ENCODE data around the gene TIA1. TPM values are rescaled to one million over a fixed set of nuclear protein-coding genes. Genes with fewer than 3 reads are reported as not detected.
A peak's percentile ranks its signal among the peaks of the same experiment; 100 is the strongest.
"Not testable (repeated sequence)": the region's sequence is repeated elsewhere in the genome, so short reads cannot be mapped to it uniquely, and the experiment has no call there.

Gene TIA1
- total and polyA plus RNA-seq, 2 donors (not counting 1 experiment from before 2014, with no cell fraction given): 64.5 to 138 TPM

GRCh38 chr2:70182689-70183088, 65.7 kb downstream of the TIA1 start:
- Histone ChIP-seq H3K4me1 (ENCODE audit: control insufficient read depth, extremely low read depth, insufficient read depth, low read length) (no peaks in the 10 kb centered on the region), H3K9ac (ENCODE audit: insufficient read depth, low read length) (no peak overlapping the region), H3K9me3 (ENCODE audit: control insufficient read depth, insufficient read depth, low read depth, low read length) (no peaks in the 10 kb centered on the region), H3K79me2 (ENCODE audit: control insufficient read depth, insufficient read depth, low read length) (no peaks in the 10 kb centered on the region), H3K27me3 (ENCODE audit: control insufficient read depth, insufficient read depth, low read length) (no peaks in the 10 kb centered on the region), H3K4me3 (replicated peaks in 1 of 4; ENCODE audit: control extremely low read depth in 1 of 4, insufficient read depth in 1 of 4, low read depth in 3 of 4, low read length in 4 of 4) (no peak overlapping the region), H4K20me1 (ENCODE audit: control insufficient read depth, extremely low read depth, insufficient read depth, low read length) (no peaks in the 10 kb centered on the region), H3K4me2 (ENCODE audit: extremely low read depth, insufficient read depth, low read length) (no peak overlapping the region), H2AFZ (ENCODE audit: low read length) (no peak overlapping the region), H3K36me3 (ENCODE audit: control insufficient read depth, insufficient read depth, low read length) (no peaks in the 10 kb centered on the region), H3K27ac (ENCODE audit: insufficient read depth, low read length) (no peak overlapping the region)
- TF ChIP-seq, protein P1, sequence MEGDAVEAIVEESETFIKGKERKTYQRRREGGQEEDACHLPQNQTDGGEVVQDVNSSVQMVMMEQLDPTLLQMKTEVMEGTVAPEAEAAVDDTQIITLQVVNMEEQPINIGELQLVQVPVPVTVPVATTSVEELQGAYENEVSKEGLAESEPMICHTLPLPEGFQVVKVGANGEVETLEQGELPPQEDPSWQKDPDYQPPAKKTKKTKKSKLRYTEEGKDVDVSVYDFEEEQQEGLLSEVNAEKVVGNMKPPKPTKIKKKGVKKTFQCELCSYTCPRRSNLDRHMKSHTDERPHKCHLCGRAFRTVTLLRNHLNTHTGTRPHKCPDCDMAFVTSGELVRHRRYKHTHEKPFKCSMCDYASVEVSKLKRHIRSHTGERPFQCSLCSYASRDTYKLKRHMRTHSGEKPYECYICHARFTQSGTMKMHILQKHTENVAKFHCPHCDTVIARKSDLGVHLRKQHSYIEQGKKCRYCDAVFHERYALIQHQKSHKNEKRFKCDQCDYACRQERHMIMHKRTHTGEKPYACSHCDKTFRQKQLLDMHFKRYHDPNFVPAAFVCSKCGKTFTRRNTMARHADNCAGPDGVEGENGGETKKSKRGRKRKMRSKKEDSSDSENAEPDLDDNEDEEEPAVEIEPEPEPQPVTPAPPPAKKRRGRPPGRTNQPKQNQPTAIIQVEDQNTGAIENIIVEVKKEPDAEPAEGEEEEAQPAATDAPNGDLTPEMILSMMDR (conservative IDR thresholded peaks at IDR 0.05 in 1 of 2, IDR thresholded peaks at IDR 0.05 in 1 of 2; ENCODE audit: low read depth in 1 of 2, low read length in 2 of 2): no peak
- no peak for TF ChIP-seq EZH2 (IDR thresholded peaks at IDR 0.05; ENCODE audit: low read length, missing control alignments)
- no peak for DNase-seq (ENCODE audit: low read depth in 2 of 2)

DNA sequence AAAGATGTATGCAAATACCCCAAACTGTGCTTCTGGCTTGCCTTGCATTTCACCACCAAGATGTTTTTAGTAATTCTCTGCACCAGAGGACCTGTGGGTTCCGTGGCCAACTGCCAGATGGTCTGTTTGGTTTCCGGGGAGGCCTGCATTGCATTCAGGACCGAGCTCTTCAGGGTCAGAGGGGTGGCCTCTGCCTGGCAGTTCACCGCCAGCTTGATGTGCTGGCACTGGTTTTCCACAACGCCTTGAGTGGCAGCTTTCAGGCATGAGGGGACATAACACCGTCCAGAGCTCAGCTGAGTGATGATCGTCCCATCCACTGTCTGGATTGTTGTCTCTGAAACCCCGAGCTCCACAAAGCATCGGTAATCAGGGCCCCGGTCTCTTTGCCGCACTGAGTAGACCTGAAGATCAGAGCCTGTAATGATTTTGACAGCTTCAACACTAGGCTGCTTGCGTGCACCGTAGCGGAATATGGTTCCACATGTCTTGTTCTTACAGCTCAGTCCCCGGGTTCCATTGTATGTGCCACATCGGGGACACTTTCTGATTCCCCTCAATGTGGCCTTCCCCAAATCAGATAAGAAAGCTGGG, 67.0 kb downstream of the TIA1 start:
- no peak overlapping the region for H2AFZ ChIP-seq (ENCODE audit: low read length)
- no peaks in the 10 kb centered on the region for H3K36me3 ChIP-seq (ENCODE audit: control insufficient read depth, insufficient read depth, low read length)
- no peak for DNase-seq (ENCODE audit: low read depth in 2 of 2)
- TF ChIP-seq EZH2 (IDR thresholded peaks at IDR 0.05; ENCODE audit: low read length, missing control alignments): no peak
- TF ChIP-seq, protein P1 (conservative IDR thresholded peaks at IDR 0.05 in 1 of 2, IDR thresholded peaks at IDR 0.05 in 1 of 2; ENCODE audit: low read depth in 1 of 2, low read length in 2 of 2): no peak
- H3K79me2 ChIP-seq (ENCODE audit: control insufficient read depth, insufficient read depth, low read length): no peaks in the 10 kb centered on the region
- no peaks in the 10 kb centered on the region for H3K27me3 ChIP-seq (ENCODE audit: control insufficient read depth, insufficient read depth, low read length)
- no peak overlapping the region for H3K27ac ChIP-seq (ENCODE audit: insufficient read depth, low read length)
- H3K9ac ChIP-seq (ENCODE audit: insufficient read depth, low read length): no peak overlapping the region
- H3K9me3 ChIP-seq (ENCODE audit: control insufficient read depth, insufficient read depth, low read depth, low read length): no peaks in the 10 kb centered on the region
- H3K4me2 ChIP-seq (ENCODE audit: extremely low read depth, insufficient read depth, low read length): no peak overlapping the region
- H3K4me3 ChIP-seq (replicated peaks in 1 of 4; ENCODE audit: control extremely low read depth in 1 of 4, insufficient read depth in 1 of 4, low read depth in 3 of 4, low read length in 4 of 4): no peak overlapping the region
- no peaks in the 10 kb centered on the region for H4K20me1 ChIP-seq (ENCODE audit: control insufficient read depth, extremely low read depth, insufficient read depth, low read length)
- H3K4me1 ChIP-seq (ENCODE audit: control insufficient read depth, extremely low read depth, insufficient read depth, low read length): no peaks in the 10 kb centered on the region

DNA sequence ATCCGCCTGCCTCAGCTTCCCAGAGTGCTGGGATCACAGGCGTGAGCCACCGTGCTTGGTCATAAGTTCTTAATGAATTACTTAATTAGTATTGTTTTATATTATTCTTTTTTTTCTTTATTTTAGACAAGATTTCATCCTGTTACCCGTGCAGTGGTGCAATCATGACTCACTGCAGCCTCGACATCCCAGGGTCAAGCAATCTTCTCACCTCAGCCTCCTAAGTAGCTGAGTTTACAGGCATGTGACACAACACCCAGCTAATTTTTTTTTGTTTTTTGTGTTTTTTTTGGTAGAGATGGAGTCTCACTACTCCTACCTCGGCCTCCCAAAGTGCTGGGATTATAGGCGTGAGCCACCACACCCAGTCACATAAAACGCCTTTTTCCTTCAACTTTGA, 74.9 kb downstream of the TIA1 start:
- no peaks in the 10 kb centered on the region for H4K20me1 ChIP-seq (ENCODE audit: control insufficient read depth, extremely low read depth, insufficient read depth, low read length)
- no peaks in the 10 kb centered on the region for H3K79me2 ChIP-seq (ENCODE audit: control insufficient read depth, insufficient read depth, low read length)
- H2AFZ ChIP-seq (ENCODE audit: low read length): no peak overlapping the region
- no peak overlapping the region for H3K9ac ChIP-seq (ENCODE audit: insufficient read depth, low read length)
- no peak overlapping the region for H3K4me3 ChIP-seq (replicated peaks in 1 of 4; ENCODE audit: control extremely low read depth in 1 of 4, insufficient read depth in 1 of 4, low read depth in 3 of 4, low read length in 4 of 4)
- TF ChIP-seq, protein P1 (conservative IDR thresholded peaks at IDR 0.05 in 1 of 2, IDR thresholded peaks at IDR 0.05 in 1 of 2; ENCODE audit: low read depth in 1 of 2, low read length in 2 of 2): no peak
- no peak for TF ChIP-seq EZH2 (IDR thresholded peaks at IDR 0.05; ENCODE audit: low read length, missing control alignments)
- DNase-seq (ENCODE audit: low read depth in 2 of 2): peak in 1 of 2 donors; percentile 33
- no peak overlapping the region for H3K4me2 ChIP-seq (ENCODE audit: extremely low read depth, insufficient read depth, low read length)
- no peaks in the 10 kb centered on the region for H3K27me3 ChIP-seq (ENCODE audit: control insufficient read depth, insufficient read depth, low read length)
- peaks cover 2% of the 10 kb centered on the region for H3K36me3 ChIP-seq (ENCODE audit: control insufficient read depth, insufficient read depth, low read length)
- H3K9me3 ChIP-seq (ENCODE audit: control insufficient read depth, insufficient read depth, low read depth, low read length): no peaks in the 10 kb centered on the region
- H3K27ac ChIP-seq (ENCODE audit: insufficient read depth, low read length): no peak overlapping the region
- no peaks in the 10 kb centered on the region for H3K4me1 ChIP-seq (ENCODE audit: control insufficient read depth, extremely low read depth, insufficient read depth, low read length)

DNA sequence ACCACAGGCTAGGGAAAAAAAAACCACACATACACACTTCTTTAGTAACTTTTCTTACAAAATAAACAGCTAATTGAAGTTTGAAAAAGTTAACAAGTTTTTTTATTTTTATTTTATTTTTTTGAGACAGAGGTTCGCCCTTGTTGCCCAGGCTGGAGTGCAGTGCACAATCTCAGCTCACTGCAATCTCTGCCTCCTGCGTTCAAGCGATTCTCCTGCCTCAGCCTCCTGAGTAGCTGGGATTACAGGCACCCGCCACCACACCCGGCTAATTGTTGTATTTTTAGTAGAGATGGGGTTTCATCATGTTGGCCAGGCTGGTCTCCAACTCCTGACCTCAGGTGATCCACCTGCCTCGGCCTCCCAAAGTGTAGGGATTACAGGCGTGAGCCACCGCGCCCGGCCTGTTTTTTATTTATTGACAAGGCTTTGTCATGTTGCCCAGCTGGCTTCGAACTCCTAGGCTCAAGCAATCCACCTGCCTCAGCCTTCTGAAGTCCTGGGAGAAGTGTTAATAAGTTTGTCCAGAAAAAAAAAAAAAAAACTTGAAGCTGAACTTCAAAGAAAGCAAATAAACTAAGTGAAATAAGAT, 78.7 kb downstream of the TIA1 start:
- not testable (repeated sequence) for DNase-seq (ENCODE audit: low read depth in 2 of 2)

More for the DNA sequence above, 78.7 kb downstream of the TIA1 start:
- H3K9ac ChIP-seq (ENCODE audit: insufficient read depth, low read length); H3K36me3 ChIP-seq (ENCODE audit: control insufficient read depth, insufficient read depth, low read length); H3K4me2 ChIP-seq (ENCODE audit: extremely low read depth, insufficient read depth, low read length); H3K27ac ChIP-seq (ENCODE audit: insufficient read depth, low read length); H3K4me1 ChIP-seq (ENCODE audit: control insufficient read depth, extremely low read depth, insufficient read depth, low read length); H4K20me1 ChIP-seq (ENCODE audit: control insufficient read depth, extremely low read depth, insufficient read depth, low read length); H3K79me2 ChIP-seq (ENCODE audit: control insufficient read depth, insufficient read depth, low read length); H3K4me3 ChIP-seq (replicated peaks in 1 of 4; ENCODE audit: control extremely low read depth in 1 of 4, insufficient read depth in 1 of 4, low read depth in 3 of 4, low read length in 4 of 4); H2AFZ ChIP-seq (ENCODE audit: low read length); H3K27me3 ChIP-seq (ENCODE audit: control insufficient read depth, insufficient read depth, low read length); H3K9me3 ChIP-seq (ENCODE audit: control insufficient read depth, insufficient read depth, low read depth, low read length): not testable (repeated sequence)

All from fibroblast of lung (primary cell).